ENCODE data around the gene PLD1.
"Not testable (repeated sequence)": the region's sequence is repeated elsewhere in the genome, so short reads cannot be mapped to it uniquely, and the experiment has no call there.

Gene PLD1

GRCh38 chr3:171741377-171741776 is 68.9 kb downstream of the PLD1 start:
- DNase-seq = no peak

GRCh38 chr3:171736556-171736955 is 73.7 kb downstream of the PLD1 start:
- no peak for DNase-seq

GRCh38 chr3:171733561-171733960 is 76.7 kb downstream of the PLD1 start:
- DNase-seq = no peak

GRCh38 chr3:171732756-171733155 is 77.5 kb downstream of the PLD1 start:
- DNase-seq = no peak

GRCh38 chr3:171731691-171732090 is 78.6 kb downstream of the PLD1 start:
- DNase-seq = no peak

GRCh38 chr3:171729452-171730334 is 80.6 kb downstream of the PLD1 start:
- no peak for DNase-seq

- DNase-seq = no peak
Measured at GRCh38 chr3:171727288-171727687, 83.0 kb downstream of the PLD1 start.

GRCh38 chr3:171718493-171719185 is 91.6 kb downstream of the PLD1 start:
- no peak for DNase-seq

- no peak for DNase-seq
Measured at GRCh38 chr3:171715155-171715554, 95.1 kb downstream of the PLD1 start.

- DNase-seq = no peak
Measured at GRCh38 chr3:171712171-171712938, 97.9 kb downstream of the PLD1 start.

- DNase-seq = no peak
Measured at GRCh38 chr3:171711461-171712170, 98.7 kb downstream of the PLD1 start.

GRCh38 chr3:171710359-171710758 is 99.9 kb downstream of the PLD1 start:
- no peak for DNase-seq

- no peak for DNase-seq
Measured at GRCh38 chr3:171704814-171705213, 105.5 kb downstream of the PLD1 start.

- no peak for DNase-seq
Measured at GRCh38 chr3:171704002-171704401, 106.3 kb downstream of the PLD1 start.

GRCh38 chr3:171703144-171703543 is 107.1 kb downstream of the PLD1 start:
- no peak for DNase-seq

GRCh38 chr3:171700653-171701052 is 109.6 kb downstream of the PLD1 start:
- no peak for DNase-seq

GRCh38 chr3:171700157-171700556 is 110.1 kb downstream of the PLD1 start:
- no peak for DNase-seq

- no peak for DNase-seq
Measured at GRCh38 chr3:171699601-171700000, 110.7 kb downstream of the PLD1 start.

- no peak for DNase-seq
Measured at GRCh38 chr3:171696805-171697204, 113.5 kb downstream of the PLD1 start.

- DNase-seq = no peak
Measured at GRCh38 chr3:171695426-171695825, 114.9 kb downstream of the PLD1 start.

- DNase-seq = no peak
Measured at GRCh38 chr3:171694888-171695287, 115.4 kb downstream of the PLD1 start.

GRCh38 chr3:171692551-171692950 is 117.7 kb downstream of the PLD1 start:
- not testable (repeated sequence) for DNase-seq

GRCh38 chr3:171691485-171691884 is 118.8 kb downstream of the PLD1 start:
- DNase-seq = no peak

Measured in activated CD4-positive, alpha-beta T cell treated with anti-CD3 and anti-CD28 coated beads, Interleukin-2, amount 50 U/mL, for 1 hour (primary cell).